GM19395 (cell line): Measurements from ENCODE around the gene BRMS1.
"Not testable (repeated sequence)": the region's sequence is repeated elsewhere in the genome, so short reads cannot be mapped to it uniquely, and the experiment has no call there.

ENCODE experiments used
- ATAC-seq: cut with Tn5 transposase; IDR thresholded peaks from one replicate; pipeline ENCODE4 v1.9.1; 2021; ENCODE audit warnings: mild to moderate bottlenecking, moderate library complexity; ENCODE audit not compliant: unreplicated experiment

BRMS1 gene

GRCh38 chr11:66311965-66312548, 32.8 kb downstream of the BRMS1 start:
- ATAC-seq: peak; percentile 68

GRCh38 chr11:66311470-66311964, 33.4 kb downstream of the BRMS1 start:
- ATAC-seq: no peak

GRCh38 chr11:66310803-66311440, 34.0 kb downstream of the BRMS1 start:
- ATAC-seq: not testable (repeated sequence)

GRCh38 chr11:66310324-66310723, 34.6 kb downstream of the BRMS1 start:
- ATAC-seq: no peak

GRCh38 chr11:66309475-66309874, 35.4 kb downstream of the BRMS1 start:
- ATAC-seq: no peak

GRCh38 chr11:66302656-66303055, 42.2 kb downstream of the BRMS1 start:
- ATAC-seq: no peak

GRCh38 chr11:66299186-66299585, 45.7 kb downstream of the BRMS1 start:
- ATAC-seq: no peak

- ATAC-seq: no peak
Measured at GRCh38 chr11:66297610-66298009, 47.3 kb downstream of the BRMS1 start.

- no peak for ATAC-seq
Measured at GRCh38 chr11:66294626-66295620, 50.0 kb downstream of the BRMS1 start.

- ATAC-seq: no peak
Measured at GRCh38 chr11:66293777-66294625, 50.9 kb downstream of the BRMS1 start.

GRCh38 chr11:66293352-66293751, 51.6 kb downstream of the BRMS1 start:
- ATAC-seq: no peak

- no peak for ATAC-seq
Measured at GRCh38 chr11:66292543-66293332, 52.2 kb downstream of the BRMS1 start.

- no peak for ATAC-seq
Measured at GRCh38 chr11:66291706-66292542, 53.0 kb downstream of the BRMS1 start, which contains the start of gene TMEM151A. Gene TMEM151A, plus strand, starts transcription at chr11:66291894. Its CDS starts 120 bp downstream, at chr11:66292014.

- ATAC-seq: no peak
Measured at GRCh38 chr11:66291303-66291705, 53.6 kb downstream of the BRMS1 start.

GRCh38 chr11:66290330-66290621, 54.6 kb downstream of the BRMS1 start:
- ATAC-seq: no peak

- peak; percentile 59 for ATAC-seq
Measured at GRCh38 chr11:66289548-66290329, 55.2 kb downstream of the BRMS1 start.

- ATAC-seq: peak; percentile 90
Measured at GRCh38 chr11:66288671-66289547, 56.0 kb downstream of the BRMS1 start, which contains the start of gene YIF1A. Gene YIF1A, minus strand, starts transcription at chr11:66289143. Its CDS starts 158 bp downstream, at chr11:66288985.
